BJ (cell line): Measurements from ENCODE around the gene MAP2K1. TPM values are rescaled to one million over a fixed set of nuclear protein-coding genes. Genes with fewer than 3 reads are reported as not detected.
"Not testable (repeated sequence)": the region's sequence is repeated elsewhere in the genome, so short reads cannot be mapped to it uniquely, and the experiment has no call there.

Experiments
- CTCF ChIA-PET: fragments of 350-600 bp; formaldehyde crosslinking; extraction: SDS; loops from one replicate; lab custom pipeline; 2021; ENCODE audit warnings: antibody characterized with exemption, inconsistent platforms; lab: Yijun Ruan, JAX
- POLR2A ChIA-PET: fragments of 300-600 bp; sonication (Branson Sonifier 250); formaldehyde crosslinking; extraction: SDS; loops from one replicate; lab custom pipeline; 2021; ENCODE audit warnings: antibody characterized with exemption; lab: Charles Lee
- DNase-seq: peaks from one replicate; pipeline ENCODE4 v3.0.0-alpha.2; 2011; ENCODE audit warnings: low read depth
- H3K27me3 ChIP-seq: 2 replicates; pipeline ENCODE4 v1.6.0; 2011; ENCODE audit warnings: low read length; ENCODE audit not compliant: control insufficient read depth, insufficient read depth
- H3K36me3 ChIP-seq: 2 replicates; pipeline ENCODE4 v1.5.1; 2011; ENCODE audit warnings: low read length; ENCODE audit not compliant: control insufficient read depth, insufficient read depth
- H3K4me3 ChIP-seq: 2 replicates; pipeline ENCODE4 v1.5.1; 2011; ENCODE audit warnings: low read depth, mild to moderate bottlenecking, control low read depth, low read length
- CTCF ChIP-seq: IDR thresholded peaks from 2 replicates; pipeline ENCODE4 v1.5.1; 2011; ENCODE audit warnings: low read depth, mild to moderate bottlenecking, control low read depth, inconsistent platforms, low read length, moderate library complexity; ENCODE audit not compliant: insufficient read depth
- polyA plus RNA-seq: library from polyadenylated mRNA; depleted of rRNA; stranded (reverse); fragments of >200 nt; gene quantifications from 2 replicates; pipeline ENCODE4 v1.2.3, GENCODE V29; 2011

Gene MAP2K1
- polyA plus RNA-seq, 1 experiment = 19.0 TPM

GRCh38 chr15:66359740-66360139 lies 27.0 kb upstream of the MAP2K1 start:
- H3K4me3 ChIP-seq = no peak overlapping the region
- ChIA-PET POLR2A (no interaction called here), CTCF (no interaction called here)
- no peak for TF ChIP-seq CTCF
- DNase-seq = no peak
- no peaks in the 10 kb centered on the region for H3K27me3 ChIP-seq
- H3K36me3 ChIP-seq = no peaks in the 10 kb centered on the region

- DNase-seq, POLR2A ChIA-PET, H3K36me3 ChIP-seq, CTCF ChIA-PET, H3K4me3 ChIP-seq, H3K27me3 ChIP-seq: not testable (repeated sequence)
These were observed 24.8 kb upstream of the MAP2K1 start for GRCh38 chr15:66361745-66362460.

- Histone ChIP-seq H3K4me3 (no peak overlapping the region), H3K36me3 (no peaks in the 10 kb centered on the region), H3K27me3 (no peaks in the 10 kb centered on the region)
- POLR2A ChIA-PET = no interaction called here
- CTCF ChIA-PET = no interaction called here
- DNase-seq = no peak
- no peak for TF ChIP-seq CTCF
These were observed 23.9 kb upstream of the MAP2K1 start for GRCh38 chr15:66362776-66363175.

GRCh38 chr15:66364944-66365528 lies 21.7 kb upstream of the MAP2K1 start:
- Histone ChIP-seq H3K27me3 (no peaks in the 10 kb centered on the region), H3K36me3 (no peaks in the 10 kb centered on the region), H3K4me3 (no peak overlapping the region)
- CTCF ChIA-PET = no interaction called here
- POLR2A ChIA-PET = interaction anchor here (0.6 kb wide), 1 partner anchor 134 kb away, joined by 6 read pairs; no protein-coding TSS in a partner anchor
- TF ChIP-seq CTCF = no peak
- DNase-seq = no peak

GRCh38 chr15:66369773-66370651 lies 16.7 kb upstream of the MAP2K1 start:
- no peaks in the 10 kb centered on the region for H3K27me3 ChIP-seq
- TF ChIP-seq CTCF = no peak
- DNase-seq = no peak
- H3K36me3 ChIP-seq = no peaks in the 10 kb centered on the region
- ChIA-PET POLR2A (interaction anchor here (0.7 kb wide), 1 partner anchor 472 kb away, joined by 3 read pairs; no protein-coding TSS in a partner anchor), CTCF (interaction anchor here (1.9 to 2.2 kb wide), 2 partner anchors 16 to 127 kb away, joined by 7 read pairs; partner anchors contain the start of gene SNAPC5)
- H3K4me3 ChIP-seq = no peak overlapping the region
